Measurements from ENCODE around the gene TET1. TPM values are rescaled to one million over a fixed set of nuclear protein-coding genes. Genes with fewer than 3 reads are reported as not detected.
"Not testable (repeated sequence)": the region's sequence is repeated elsewhere in the genome, so short reads cannot be mapped to it uniquely, and the experiment has no call there.

Gene TET1
- total RNA-seq, 2 experiments from 2014 or later: 3.2 to 3.3 TPM

- peaks cover 23% of the 10 kb centered on the region for H3K4me1 Mint-ChIP-seq (ENCODE audit: low read depth)
- ATAC-seq: no peak
Observed at GRCh38 chr10:68625316-68625921, 65.3 kb downstream of the TET1 start.

GRCh38 chr10:68628576-68629127, 68.5 kb downstream of the TET1 start:
- ATAC-seq (no peak), DNase-seq (peak; percentile 22)
- no peaks in the 10 kb centered on the region for H3K9me3 Mint-ChIP-seq (ENCODE audit: insufficient read depth)
- H3K4me3 Mint-ChIP-seq: no peak overlapping the region
- H3K27me3 Mint-ChIP-seq (ENCODE audit: low read depth): no peaks in the 10 kb centered on the region
- CTCF ChIA-PET: no interaction called here
- no peaks in the 10 kb centered on the region for H3K36me3 Mint-ChIP-seq (ENCODE audit: low read depth)
- peaks cover 23% of the 10 kb centered on the region for H3K4me1 Mint-ChIP-seq (ENCODE audit: low read depth)
- POLR2A ChIA-PET: no interaction called here
- H3K27ac Mint-ChIP-seq: no peak overlapping the region

More at GRCh38 chr10:68625316-68625921, 65.3 kb downstream of the TET1 start:
- Mint-ChIP-seq H3K9me3 (ENCODE audit: insufficient read depth) (no peaks in the 10 kb centered on the region), H3K36me3 (ENCODE audit: low read depth) (no peaks in the 10 kb centered on the region), H3K27ac (peak overlapping the region; percentile 67), H3K27me3 (ENCODE audit: low read depth) (no peaks in the 10 kb centered on the region), H3K4me3 (no peak overlapping the region)
- DNase-seq: no peak
- ChIA-PET CTCF (no interaction called here), POLR2A (interaction anchor here (0.8 kb wide), 1 partner anchor 25 kb away, joined by 3 read pairs; no protein-coding TSS in a partner anchor)

- H3K27ac Mint-ChIP-seq, ATAC-seq, CTCF ChIA-PET: not testable (repeated sequence)
Observed at GRCh38 chr10:68632271-68632560, 72.1 kb downstream of the TET1 start.

GRCh38 chr10:68633281-68633680, 73.1 kb downstream of the TET1 start:
- H3K9me3 Mint-ChIP-seq (ENCODE audit: insufficient read depth): no peaks in the 10 kb centered on the region
- ChIA-PET CTCF (no interaction called here), POLR2A (no interaction called here)
- no peak for DNase-seq
- peaks cover 9% of the 10 kb centered on the region for H3K4me1 Mint-ChIP-seq (ENCODE audit: low read depth)
- H3K27me3 Mint-ChIP-seq (ENCODE audit: low read depth): no peaks in the 10 kb centered on the region
- no peaks in the 10 kb centered on the region for H3K36me3 Mint-ChIP-seq (ENCODE audit: low read depth)
- H3K27ac Mint-ChIP-seq: no peak overlapping the region
- no peak overlapping the region for H3K4me3 Mint-ChIP-seq
- no peak for ATAC-seq

More at GRCh38 chr10:68632271-68632560, 72.1 kb downstream of the TET1 start:
- POLR2A ChIA-PET; H3K4me3 Mint-ChIP-seq; H3K27me3 Mint-ChIP-seq (ENCODE audit: low read depth); H3K9me3 Mint-ChIP-seq (ENCODE audit: insufficient read depth); H3K36me3 Mint-ChIP-seq (ENCODE audit: low read depth); DNase-seq: not testable (repeated sequence)
- peaks cover 13% of the 10 kb centered on the region for H3K4me1 Mint-ChIP-seq (ENCODE audit: low read depth)

- Mint-ChIP-seq H3K9me3 (ENCODE audit: insufficient read depth) (no peaks in the 10 kb centered on the region), H3K4me1 (ENCODE audit: low read depth) (peaks cover 2% of the 10 kb centered on the region), H3K4me3 (no peak overlapping the region), H3K36me3 (ENCODE audit: low read depth) (no peaks in the 10 kb centered on the region), H3K27me3 (ENCODE audit: low read depth) (no peaks in the 10 kb centered on the region), H3K27ac (no peak overlapping the region)
- POLR2A ChIA-PET: no interaction called here
- DNase-seq: no peak
- no peak for ATAC-seq
- CTCF ChIA-PET: no interaction called here
Observed at GRCh38 chr10:68633816-68634466, 73.8 kb downstream of the TET1 start.

GRCh38 chr10:68636335-68636734, 76.2 kb downstream of the TET1 start:
- Mint-ChIP-seq H3K9me3 (ENCODE audit: insufficient read depth) (no peaks in the 10 kb centered on the region), H3K36me3 (ENCODE audit: low read depth) (no peaks in the 10 kb centered on the region), H3K27ac (no peak overlapping the region), H3K27me3 (ENCODE audit: low read depth) (no peaks in the 10 kb centered on the region), H3K4me3 (no peak overlapping the region), H3K4me1 (ENCODE audit: low read depth) (no peaks in the 10 kb centered on the region)
- ATAC-seq (no peak), DNase-seq (no peak)
- POLR2A ChIA-PET: interaction anchor here (0.6 kb wide), 1 partner anchor 274 kb away, joined by 3 read pairs; no protein-coding TSS in a partner anchor
- CTCF ChIA-PET: no interaction called here

- ATAC-seq; H3K4me1 Mint-ChIP-seq (ENCODE audit: low read depth); H3K36me3 Mint-ChIP-seq (ENCODE audit: low read depth); H3K9me3 Mint-ChIP-seq (ENCODE audit: insufficient read depth); H3K27ac Mint-ChIP-seq; H3K27me3 Mint-ChIP-seq (ENCODE audit: low read depth); H3K4me3 Mint-ChIP-seq; CTCF ChIA-PET; POLR2A ChIA-PET; DNase-seq: not testable (repeated sequence)
Observed at GRCh38 chr10:68643550-68643949, 83.4 kb downstream of the TET1 start.

GRCh38 chr10:68647672-68648341, 87.7 kb downstream of the TET1 start:
- no peaks in the 10 kb centered on the region for H3K27me3 Mint-ChIP-seq (ENCODE audit: low read depth)
- POLR2A ChIA-PET: no interaction called here
- H3K36me3 Mint-ChIP-seq (ENCODE audit: low read depth): peaks cover 9% of the 10 kb centered on the region
- H3K4me1 Mint-ChIP-seq (ENCODE audit: low read depth): no peaks in the 10 kb centered on the region
- DNase-seq (no peak), ATAC-seq (no peak)
- CTCF ChIA-PET: interaction anchor here (1.2 to 1.7 kb wide), 2 partner anchors 33 to 97 kb away, joined by 3 to 5 read pairs; no protein-coding TSS in a partner anchor
- no peaks in the 10 kb centered on the region for H3K9me3 Mint-ChIP-seq (ENCODE audit: insufficient read depth)
- H3K4me3 Mint-ChIP-seq: no peak overlapping the region
- no peak overlapping the region for H3K27ac Mint-ChIP-seq

- no peaks in the 10 kb centered on the region for H3K27me3 Mint-ChIP-seq (ENCODE audit: low read depth)
- H3K9me3 Mint-ChIP-seq (ENCODE audit: insufficient read depth): no peaks in the 10 kb centered on the region
- no peak overlapping the region for H3K4me3 Mint-ChIP-seq
- H3K36me3 Mint-ChIP-seq (ENCODE audit: low read depth): no peaks in the 10 kb centered on the region
- ATAC-seq (no peak), DNase-seq (no peak)
- ChIA-PET POLR2A (no interaction called here), CTCF (no interaction called here)
- no peak overlapping the region for H3K27ac Mint-ChIP-seq
- H3K4me1 Mint-ChIP-seq (ENCODE audit: low read depth): no peaks in the 10 kb centered on the region
Observed at GRCh38 chr10:68655620-68656126, 95.5 kb downstream of the TET1 start.

GRCh38 chr10:68665841-68666240, 105.7 kb downstream of the TET1 start:
- ChIA-PET CTCF (interaction anchor here (1.1 kb wide), 1 partner anchor 232 kb away, joined by 3 read pairs; no protein-coding TSS in a partner anchor), POLR2A (no interaction called here)
- DNase-seq: no peak
- no peak overlapping the region for H3K27ac Mint-ChIP-seq
- no peaks in the 10 kb centered on the region for H3K27me3 Mint-ChIP-seq (ENCODE audit: low read depth)
- ATAC-seq: no peak
- H3K4me3 Mint-ChIP-seq: no peak overlapping the region
- no peaks in the 10 kb centered on the region for H3K4me1 Mint-ChIP-seq (ENCODE audit: low read depth)
- peaks cover 5% of the 10 kb centered on the region for H3K36me3 Mint-ChIP-seq (ENCODE audit: low read depth)
- H3K9me3 Mint-ChIP-seq (ENCODE audit: insufficient read depth): no peaks in the 10 kb centered on the region

GRCh38 chr10:68666280-68666760, 106.2 kb downstream of the TET1 start:
- H3K4me3 Mint-ChIP-seq: no peak overlapping the region
- CTCF ChIA-PET: no interaction called here
- H3K4me1 Mint-ChIP-seq (ENCODE audit: low read depth): no peaks in the 10 kb centered on the region
- H3K27me3 Mint-ChIP-seq (ENCODE audit: low read depth): no peaks in the 10 kb centered on the region
- ATAC-seq (no peak), DNase-seq (no peak)
- H3K27ac Mint-ChIP-seq: no peak overlapping the region
- peaks cover 8% of the 10 kb centered on the region for H3K36me3 Mint-ChIP-seq (ENCODE audit: low read depth)
- POLR2A ChIA-PET: no interaction called here
- H3K9me3 Mint-ChIP-seq (ENCODE audit: insufficient read depth): no peaks in the 10 kb centered on the region

GRCh38 chr10:68668231-68668630, 108.1 kb downstream of the TET1 start:
- DNase-seq (no peak), ATAC-seq (no peak)
- ChIA-PET POLR2A (no interaction called here), CTCF (no interaction called here)
- Mint-ChIP-seq H3K4me1 (ENCODE audit: low read depth) (no peaks in the 10 kb centered on the region), H3K36me3 (ENCODE audit: low read depth) (peaks cover 10% of the 10 kb centered on the region), H3K27me3 (ENCODE audit: low read depth) (no peaks in the 10 kb centered on the region), H3K27ac (no peak overlapping the region), H3K9me3 (ENCODE audit: insufficient read depth) (no peaks in the 10 kb centered on the region), H3K4me3 (no peak overlapping the region)
